HG02840 (cell line): ENCODE results near the gene UBR4.

Experiments
- ATAC-seq: cut with Tn5 transposase; IDR thresholded peaks from one replicate; pipeline ENCODE4 v1.9.1; 2021; ENCODE audit warnings: mild to moderate bottlenecking, moderate library complexity, moderate number of reproducible peaks; ENCODE audit not compliant: unreplicated experiment, low FRiP score

UBR4 gene

DNA sequence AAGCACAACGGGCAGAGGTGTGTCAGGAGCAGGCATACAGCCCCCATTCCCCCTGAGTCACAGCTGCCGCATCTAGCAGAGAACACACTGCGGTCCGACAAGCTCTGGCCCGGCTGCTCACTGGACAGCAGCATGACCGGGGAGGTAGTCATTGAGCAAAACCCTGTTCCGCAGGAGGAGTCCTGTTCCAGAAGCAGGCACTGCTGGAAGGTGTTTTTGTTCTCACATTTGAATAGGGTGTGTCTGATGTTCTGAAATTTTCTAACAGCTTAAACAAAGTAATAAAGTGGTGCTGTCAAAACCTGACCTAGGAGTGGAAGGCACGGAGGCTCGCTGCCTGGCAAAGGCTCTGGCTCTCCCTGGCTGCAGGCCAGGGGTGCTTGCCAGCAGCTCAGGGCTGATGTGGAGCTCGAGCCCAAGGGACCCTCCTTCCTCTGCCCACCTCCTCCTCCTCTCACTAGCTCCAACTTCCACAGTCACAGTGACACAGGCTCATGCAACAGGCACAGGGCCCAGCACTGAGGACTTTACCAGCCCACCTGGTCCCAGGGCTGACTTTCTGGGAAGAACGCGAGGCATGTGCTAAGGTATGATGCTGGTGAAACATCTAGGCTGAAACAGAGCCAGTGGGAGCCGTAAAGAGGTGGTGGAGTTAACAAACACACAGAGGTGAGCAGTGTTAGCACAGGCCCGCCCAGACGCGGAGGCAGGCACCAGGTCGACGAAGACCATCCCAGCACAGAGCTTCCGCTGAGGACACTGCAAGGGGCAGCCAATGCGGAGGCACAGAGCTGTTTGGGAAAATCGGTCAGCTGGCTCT, 135.0 kb downstream of the UBR4 start:
- no peak for ATAC-seq

GRCh38 chr1:19074361-19074901, 135.6 kb downstream of the UBR4 start:
- no peak for ATAC-seq

- ATAC-seq, result no peak
Measured at GRCh38 chr1:19073311-19074186, 136.5 kb downstream of the UBR4 start.

DNA sequence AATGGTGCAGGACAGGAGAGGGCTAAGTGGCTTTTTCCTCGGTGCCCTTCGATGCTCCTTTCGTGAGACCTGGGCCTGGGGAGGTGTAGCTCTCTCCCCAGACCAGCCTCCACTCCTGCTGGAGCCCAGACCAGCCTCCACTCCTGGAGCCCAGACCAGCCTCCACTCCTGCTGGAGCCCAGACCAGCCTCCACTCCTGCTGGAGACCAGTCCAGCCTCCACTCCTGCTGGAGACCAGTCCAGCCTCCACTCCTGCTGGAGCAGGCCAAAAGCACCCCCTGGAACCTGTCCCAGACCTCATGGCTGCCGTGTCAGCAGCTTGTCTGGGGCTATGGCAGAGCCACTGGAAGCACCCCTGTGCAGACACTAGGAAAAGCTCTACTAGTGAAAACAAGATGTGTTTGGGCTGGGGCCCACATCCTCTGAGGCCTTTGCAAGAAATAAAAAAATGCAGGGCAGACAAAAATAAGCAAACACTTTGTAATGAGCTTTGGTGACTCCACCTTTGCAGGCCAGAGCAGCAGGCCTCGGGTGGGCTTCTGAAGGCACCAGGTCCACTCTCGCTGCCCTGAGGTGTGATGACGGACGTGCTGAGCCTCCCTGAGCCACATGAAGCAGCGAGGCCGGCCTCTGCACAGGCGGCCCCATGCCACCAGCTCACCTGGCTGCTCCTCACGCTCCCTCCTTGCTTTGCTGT, 137.6 kb downstream of the UBR4 start:
- ATAC-seq, result no peak

DNA sequence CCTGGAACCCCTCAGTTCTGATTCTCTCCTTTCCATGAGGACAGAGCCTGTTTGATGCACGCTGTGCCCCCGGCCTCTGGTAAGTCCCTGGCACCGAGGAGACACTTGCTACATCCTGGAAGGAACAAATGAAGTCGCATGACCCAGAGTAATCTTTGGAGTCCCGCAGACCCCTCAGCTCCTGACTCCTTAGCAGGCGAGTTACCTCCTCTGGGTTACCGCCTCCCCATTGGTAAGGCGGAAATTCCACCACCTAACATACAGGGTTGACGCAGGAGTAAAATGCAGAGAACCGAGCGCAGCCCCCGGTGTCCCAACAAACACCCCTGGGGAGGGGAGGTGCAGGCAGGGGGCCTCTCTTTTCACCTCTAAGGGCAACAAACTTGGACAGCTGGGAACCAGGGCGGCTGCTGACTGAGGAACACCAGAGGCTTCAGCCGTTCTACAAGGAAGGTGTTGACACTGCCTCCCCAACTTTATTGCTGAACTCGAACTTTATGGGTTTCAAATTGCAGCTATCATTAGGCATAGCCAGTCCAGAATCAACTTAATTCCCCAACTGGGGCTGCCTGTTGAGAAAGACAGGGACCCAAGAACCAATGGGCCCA, 138.3 kb downstream of the UBR4 start:
- ATAC-seq, result no peak

GRCh38 chr1:19070891-19071621, 139.0 kb downstream of the UBR4 start:
- no peak for ATAC-seq

DNA sequence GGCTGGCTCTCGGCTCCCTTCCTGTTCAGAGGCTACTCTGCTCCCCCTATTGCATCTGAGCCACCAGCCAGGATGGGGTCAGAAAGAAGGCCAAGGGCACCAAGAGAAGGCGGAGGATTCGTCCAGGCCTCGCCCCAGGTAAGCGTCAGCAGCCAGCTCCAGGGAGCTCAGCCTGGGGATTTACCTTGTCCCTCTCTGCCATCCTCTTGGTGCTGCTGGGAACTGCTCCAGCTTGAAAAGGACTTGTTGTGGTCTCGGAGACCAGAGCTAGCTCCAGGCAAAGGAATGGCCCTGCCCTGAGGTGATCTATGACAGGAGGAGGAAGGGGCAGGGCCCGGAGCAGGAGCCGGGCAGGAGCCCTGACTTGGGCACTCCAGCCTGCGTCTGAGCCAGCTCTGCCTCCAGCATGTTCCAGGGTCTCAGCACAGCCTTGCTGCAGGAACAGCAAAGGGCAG, 139.8 kb downstream of the UBR4 start:
- no peak for ATAC-seq

- ATAC-seq, result no peak
Measured at GRCh38 chr1:19068639-19069276, 141.3 kb downstream of the UBR4 start.

DNA sequence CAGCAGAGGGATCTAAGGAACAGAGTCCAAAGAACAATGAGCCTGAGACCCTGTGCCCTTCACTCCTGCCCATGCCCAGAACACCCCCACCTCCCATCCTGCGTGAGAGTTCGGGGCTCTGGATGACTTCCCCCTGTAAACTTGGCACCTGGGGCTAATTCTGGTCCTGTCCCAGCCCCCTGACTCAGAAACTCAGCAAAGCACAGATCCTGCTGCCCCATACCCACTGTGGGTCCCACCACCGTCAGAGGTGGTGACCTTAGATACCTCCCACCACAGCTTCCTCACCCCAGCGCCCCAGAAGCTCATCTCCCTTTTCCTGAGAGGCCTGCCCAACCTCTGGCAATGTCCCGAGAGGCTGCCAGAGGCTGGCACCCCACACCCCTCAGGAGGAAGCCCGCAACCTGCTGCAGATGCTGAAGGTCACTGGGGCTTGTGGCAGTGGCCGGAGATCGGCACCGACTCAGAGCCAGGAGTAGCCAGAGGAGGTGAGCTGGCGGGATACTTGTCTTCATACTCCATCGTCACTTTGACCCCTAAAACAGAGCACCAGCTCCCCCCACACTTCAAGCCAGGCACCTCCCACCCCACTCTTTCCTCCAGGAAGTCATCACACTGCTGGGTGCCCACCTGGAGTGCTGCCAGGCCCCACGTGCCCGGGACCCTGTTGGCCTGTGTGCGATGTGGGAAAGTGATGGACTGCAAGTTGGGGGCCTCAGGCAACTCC, 142.0 kb downstream of the UBR4 start:
- no peak for ATAC-seq

DNA sequence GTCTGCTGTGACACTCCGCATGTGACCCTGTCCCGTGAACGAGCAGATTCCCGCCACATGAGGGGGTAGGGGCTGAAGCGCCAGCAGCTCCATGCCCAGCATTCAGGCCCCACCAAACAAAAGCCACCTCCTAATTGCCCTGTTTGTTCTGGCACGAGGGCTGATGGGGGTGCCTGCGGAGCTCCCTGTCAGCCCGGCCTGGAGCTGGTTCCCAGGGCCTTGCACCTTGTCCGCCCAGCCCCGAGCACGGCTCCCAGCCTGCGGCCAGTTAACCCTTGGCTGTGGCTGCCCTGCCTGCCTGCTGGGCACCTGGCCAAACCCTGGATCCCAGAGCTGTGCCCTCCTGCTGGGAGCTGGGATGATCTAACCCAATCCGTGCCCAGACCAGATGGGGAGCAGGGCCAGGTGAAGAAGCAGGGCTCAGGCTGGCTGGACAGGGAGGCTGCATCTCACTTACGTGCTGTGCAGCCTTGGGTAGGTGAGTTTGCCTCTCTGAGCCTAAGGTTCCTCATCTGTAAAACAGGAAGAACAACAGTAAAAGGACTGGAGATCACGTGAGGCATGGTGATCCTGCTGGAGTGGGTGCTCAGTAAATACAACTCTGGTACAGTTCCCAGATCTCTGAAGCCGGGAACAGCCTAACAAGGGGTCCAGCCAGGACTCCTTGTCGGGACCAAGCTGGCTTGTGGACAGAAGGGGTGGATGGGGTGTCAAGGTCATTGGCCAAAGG, 142.7 kb downstream of the UBR4 start:
- ATAC-seq, result no peak

GRCh38 chr1:19066874-19067181, 143.2 kb downstream of the UBR4 start:
- ATAC-seq, result no peak

- no peak for ATAC-seq
Measured at GRCh38 chr1:19066248-19066873, 143.7 kb downstream of the UBR4 start.

DNA sequence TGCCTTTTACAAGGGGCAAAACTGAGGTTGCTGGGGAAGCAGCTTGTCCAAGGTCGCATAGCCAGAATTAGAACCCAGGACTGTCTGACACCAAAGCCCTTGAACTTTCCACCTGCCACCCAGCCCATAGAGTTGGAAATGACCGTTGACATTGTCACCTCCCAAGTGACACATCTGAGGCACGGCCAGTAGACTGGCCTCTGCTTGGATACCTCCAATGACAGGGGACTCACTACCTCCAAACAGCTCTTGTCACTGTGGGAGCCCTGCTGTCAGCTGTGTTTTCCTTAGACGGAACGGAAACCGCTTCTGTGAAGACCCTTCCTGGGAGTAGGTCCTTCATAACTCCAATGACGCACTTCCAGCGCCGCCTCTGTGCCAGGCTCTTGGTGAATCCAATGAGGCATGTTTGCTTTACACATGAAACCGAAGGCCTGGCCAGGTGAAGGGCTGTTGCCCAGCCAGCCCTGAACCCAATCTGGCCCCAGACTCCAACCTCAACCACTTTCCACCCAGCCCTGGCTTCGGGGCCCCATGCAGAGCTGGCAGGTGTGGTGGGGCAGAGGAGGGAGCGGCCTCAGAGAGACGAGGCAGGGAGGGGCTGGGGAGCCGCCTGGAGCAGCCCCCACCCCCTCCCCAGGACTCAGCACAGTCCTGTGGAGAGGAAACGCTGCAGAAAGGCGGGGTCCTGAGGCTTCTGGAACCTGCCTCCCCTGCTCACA, 144.4 kb downstream of the UBR4 start:
- ATAC-seq, result no peak

DNA sequence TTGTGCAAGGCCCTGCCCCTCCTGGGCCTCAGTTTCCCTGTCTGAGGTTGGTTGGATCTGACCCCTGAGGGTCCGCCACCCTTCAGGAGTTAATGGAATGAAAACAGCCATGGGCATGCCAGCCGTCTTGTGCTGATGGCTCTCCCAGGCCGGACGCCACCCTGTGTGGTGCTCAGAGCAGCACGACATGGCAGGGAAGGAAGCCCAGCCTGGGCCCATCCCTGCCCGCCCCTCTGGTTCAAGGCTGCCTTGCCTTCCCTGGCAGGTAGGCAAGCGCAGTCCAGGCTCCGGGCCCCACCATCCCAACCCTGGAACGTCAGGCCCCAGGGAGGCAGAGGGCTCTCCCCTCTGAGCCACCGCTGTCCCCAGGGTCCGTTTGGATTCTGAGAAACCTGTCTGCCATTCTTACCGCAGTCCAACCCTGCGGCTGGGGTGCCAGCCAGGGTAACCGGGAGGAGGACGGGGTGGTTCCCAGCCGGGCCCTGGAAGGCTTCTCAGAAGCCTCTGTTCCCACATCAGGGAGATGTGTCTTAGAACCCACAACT, 145.1 kb downstream of the UBR4 start:
- no peak for ATAC-seq

DNA sequence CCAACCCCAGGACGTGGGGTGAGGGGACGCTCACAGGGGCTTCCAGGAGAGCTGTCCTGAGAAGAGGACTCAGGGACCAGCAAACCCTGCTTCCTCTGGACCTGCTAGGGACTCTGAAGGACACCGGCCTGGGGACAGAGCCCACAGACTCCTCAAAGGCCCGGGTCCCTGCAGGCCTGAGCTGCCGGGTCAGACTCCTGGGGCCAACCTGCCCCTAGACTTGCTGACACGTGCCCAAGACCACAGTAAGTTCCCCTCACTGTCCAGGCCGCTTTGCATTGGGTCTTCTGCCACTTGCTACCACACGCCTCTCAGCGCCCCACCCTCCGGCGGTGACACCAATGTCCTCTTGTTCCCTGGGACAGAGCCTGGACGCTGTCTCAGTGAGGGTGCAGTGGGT, 146.9 kb downstream of the UBR4 start:
- no peak for ATAC-seq

DNA sequence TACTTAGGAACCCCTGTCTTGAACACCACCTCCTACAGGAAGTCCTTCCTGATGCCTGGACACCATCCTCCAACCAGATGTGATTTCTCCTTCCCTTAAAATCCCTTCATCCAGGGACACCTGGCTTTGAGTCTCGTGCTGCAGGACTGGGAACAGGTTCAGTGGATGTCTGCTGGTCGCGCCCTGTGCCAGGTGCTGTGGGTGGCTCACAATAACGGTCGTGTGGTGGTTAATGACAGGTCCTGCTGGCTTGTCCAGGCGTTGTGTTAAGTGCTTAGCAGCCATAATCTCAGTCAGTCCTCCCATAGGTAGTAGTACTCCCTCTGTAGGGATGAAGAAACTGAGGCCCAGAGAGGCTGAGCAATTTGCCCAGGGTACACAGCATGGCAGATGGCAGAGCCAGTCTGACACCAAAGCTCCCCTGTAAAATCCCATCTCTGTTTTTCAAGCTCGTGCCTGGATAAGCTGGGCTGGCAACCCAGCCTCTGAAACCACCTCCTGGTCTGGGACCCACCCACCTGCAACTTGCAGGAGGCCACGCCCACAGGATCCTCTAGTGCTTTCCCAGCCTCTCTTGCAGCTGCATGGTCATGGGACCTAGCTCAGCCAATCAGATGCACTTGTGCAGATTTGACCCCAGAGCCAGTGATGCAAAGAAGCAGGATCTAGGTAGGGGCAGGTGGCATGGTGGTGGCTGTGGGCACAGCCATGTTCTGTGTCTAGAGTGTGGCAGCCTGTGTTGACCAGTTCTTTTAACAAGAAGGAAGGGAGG, 147.6 kb downstream of the UBR4 start:
- ATAC-seq, result no peak
